ENCODE results near the gene TMEM178B. TPM values are rescaled to one million over a fixed set of nuclear protein-coding genes. Genes with fewer than 3 reads are reported as not detected.

The TMEM178B gene
- polyA plus RNA-seq, 1 of the 3 experiments (the other 2 are of a cell fraction), result 0.20 TPM

- WGBS (ENCODE audit: low lambda C conversion rate), result 50% methylated on average over 5 of the region's 5 CpGs
- Histone ChIP-seq H3K27me3 (ENCODE audit: insufficient read depth) (no peaks in the 10 kb centered on the region), H4K20me1 (ENCODE audit: insufficient read depth) (no peaks in the 10 kb centered on the region), H3K4me1 (ENCODE audit: control insufficient read depth in 1 of 2, insufficient read depth in 2 of 2, low read depth in 1 of 2, low read length in 1 of 2) (no peaks in the 10 kb centered on the region), H3K4me3 (ENCODE audit: low read depth in 2 of 2, low read length in 1 of 2) (no peak overlapping the region), H3K9me3 (peaks cover 5% of the 10 kb centered on the region; the same call in 1 of the 2 replicates), H3K27ac (ENCODE audit: low read depth in 2 of 2, low read length in 1 of 2) (no peak overlapping the region), H2AFZ (ENCODE audit: low read depth) (no peak overlapping the region), H3K4me2 (no peak overlapping the region), H3K36me3 (replicated peaks in 1 of 2; ENCODE audit: control insufficient read depth in 1 of 2, insufficient read depth in 2 of 2, low read length in 1 of 2) (no peaks in the 10 kb centered on the region), H3K79me2 (ENCODE audit: insufficient read depth) (no peaks in the 10 kb centered on the region), H3F3A (replicated peaks; ENCODE audit: insufficient read depth) (no peaks in the 10 kb centered on the region), H3K9me2 (no peaks in the 10 kb centered on the region), H3K9ac (no peak overlapping the region)
- ChIA-PET POLR2A (no interaction called here), CTCF (interaction anchor here (0.6 to 2.4 kb wide), 4 partner anchors 10 to 155 kb away, joined by 3 to 8 read pairs (median 4); no protein-coding TSS in a partner anchor)
- TF ChIP-seq TEAD4 (IDR thresholded peaks at IDR 0.05; ENCODE audit: borderline replicate concordance, insufficient read depth), result no peak
- TF ChIP-seq IRF3 (IDR thresholded peaks at IDR 0.05; ENCODE audit: low read depth, low read length), result no peak
- no peak for TF ChIP-seq SIN3A (IDR thresholded peaks at IDR 0.05; ENCODE audit: borderline replicate concordance, low read depth, low read length)
- TF ChIP-seq RCOR1 (IDR thresholded peaks at IDR 0.05; ENCODE audit: low read length), result no peak
- TF ChIP-seq NFIC (IDR thresholded peaks at IDR 0.05; ENCODE audit: borderline replicate concordance), result no peak
- TF ChIP-seq YY1 (IDR thresholded peaks at IDR 0.05; ENCODE audit: low read depth), result no peak
- TF ChIP-seq USF2 (IDR thresholded peaks at IDR 0.05; ENCODE audit: borderline replicate concordance, low read depth, low read length), result no peak
- no peak for TF ChIP-seq TCF12 (IDR thresholded peaks at IDR 0.05)
- no peak for TF ChIP-seq ELF1 (IDR thresholded peaks at IDR 0.05)
- no peak for TF ChIP-seq CTCF (IDR thresholded peaks at IDR 0.05)
- TF ChIP-seq MEF2A (IDR thresholded peaks at IDR 0.05; ENCODE audit: borderline replicate concordance, low read depth), result no peak
- TF ChIP-seq FOXJ3 (CRISPR knock-in tag; IDR thresholded peaks at IDR 0.05), result no peak
- TF ChIP-seq USF1 (IDR thresholded peaks at IDR 0.05; ENCODE audit: borderline replicate concordance, low read depth), result no peak
- TF ChIP-seq MAX (IDR thresholded peaks at IDR 0.05; ENCODE audit: low read depth), result no peak
- no peak for TF ChIP-seq JUND (IDR thresholded peaks at IDR 0.05)
- TF ChIP-seq SMC3 (IDR thresholded peaks at IDR 0.05; ENCODE audit: low read depth, low read length), result no peak
- no peak for TF ChIP-seq MXI1 (IDR thresholded peaks at IDR 0.05; ENCODE audit: low read depth, low read length)
- no peak for TF ChIP-seq TAF1 (IDR thresholded peaks at IDR 0.05; ENCODE audit: borderline replicate concordance, low read depth, low read length)
- TF ChIP-seq POLR2AphosphoS5 (IDR thresholded peaks at IDR 0.05; ENCODE audit: low read depth, low read length), result no peak
- TF ChIP-seq GABPA (IDR thresholded peaks at IDR 0.05; ENCODE audit: low read depth), result no peak
- DNase-seq, result no peak
These were observed 168.7 kb downstream of the TMEM178B start for GRCh38 chr7:141242568-141242967.

Data from SK-N-SH (cell line).